Measurements from ENCODE around the gene PLA2G6.

DNA sequence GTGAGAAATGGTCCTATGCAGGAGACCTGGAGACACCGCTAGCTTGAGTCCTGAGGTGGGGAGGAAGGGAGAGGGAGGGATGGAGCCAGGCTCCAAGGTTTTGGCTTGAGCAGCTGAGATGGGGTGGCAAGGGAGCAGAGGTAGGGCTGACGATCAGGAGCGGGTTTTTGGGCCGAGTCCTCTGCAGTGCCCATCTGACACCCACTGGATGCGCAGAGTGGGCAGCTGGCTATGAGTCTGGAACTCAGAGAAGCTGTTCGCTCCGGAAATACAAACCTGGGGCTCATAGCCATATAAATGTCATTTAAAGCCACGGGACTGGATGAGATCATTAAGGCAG, 19.7 kb upstream of the PLA2G6 start:
- no peak for TF ChIP-seq EZH2 (IDR thresholded peaks at IDR 0.05; ENCODE audit: low read length, unreplicated experiment)
- TF ChIP-seq, protein P1, sequence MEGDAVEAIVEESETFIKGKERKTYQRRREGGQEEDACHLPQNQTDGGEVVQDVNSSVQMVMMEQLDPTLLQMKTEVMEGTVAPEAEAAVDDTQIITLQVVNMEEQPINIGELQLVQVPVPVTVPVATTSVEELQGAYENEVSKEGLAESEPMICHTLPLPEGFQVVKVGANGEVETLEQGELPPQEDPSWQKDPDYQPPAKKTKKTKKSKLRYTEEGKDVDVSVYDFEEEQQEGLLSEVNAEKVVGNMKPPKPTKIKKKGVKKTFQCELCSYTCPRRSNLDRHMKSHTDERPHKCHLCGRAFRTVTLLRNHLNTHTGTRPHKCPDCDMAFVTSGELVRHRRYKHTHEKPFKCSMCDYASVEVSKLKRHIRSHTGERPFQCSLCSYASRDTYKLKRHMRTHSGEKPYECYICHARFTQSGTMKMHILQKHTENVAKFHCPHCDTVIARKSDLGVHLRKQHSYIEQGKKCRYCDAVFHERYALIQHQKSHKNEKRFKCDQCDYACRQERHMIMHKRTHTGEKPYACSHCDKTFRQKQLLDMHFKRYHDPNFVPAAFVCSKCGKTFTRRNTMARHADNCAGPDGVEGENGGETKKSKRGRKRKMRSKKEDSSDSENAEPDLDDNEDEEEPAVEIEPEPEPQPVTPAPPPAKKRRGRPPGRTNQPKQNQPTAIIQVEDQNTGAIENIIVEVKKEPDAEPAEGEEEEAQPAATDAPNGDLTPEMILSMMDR (conservative IDR thresholded peaks at IDR 0.05; ENCODE audit: low read depth, low read length): no peak

Measured in PC-3 (cell line).